HCT116 (cell line): ENCODE measurements around the gene ITPK1.

ENCODE experiments used
- ATF3 ChIP-seq: IDR thresholded peaks from 2 replicates; pipeline ENCODE4 v1.6.1; 2012
- CEBPB ChIP-seq: IDR thresholded peaks from 2 replicates; pipeline ENCODE4 v1.6.1; 2012; ENCODE audit warnings: low read depth
- ELF1 ChIP-seq: IDR thresholded peaks from 2 replicates; pipeline ENCODE4 v1.6.1; 2012; ENCODE audit warnings: low read depth, borderline replicate concordance
- EZH2 ChIP-seq: fragments of 200-600 bp; sonication (generic); IDR thresholded peaks from 2 replicates; pipeline ENCODE4 v1.6.1; 2017; ENCODE audit warnings: antibody characterized with exemption, mixed run types
- MAX ChIP-seq: IDR thresholded peaks from 2 replicates; pipeline ENCODE4 v1.6.1; 2012
- POLR2A ChIP-seq: IDR thresholded peaks from 2 replicates; pipeline ENCODE4 v1.7.0; 2011; ENCODE audit warnings: borderline replicate concordance; ENCODE audit not compliant: insufficient read depth, insufficient read length; ENCODE audit errors: extremely low read depth
- POLR2AphosphoS5 ChIP-seq: IDR thresholded peaks from 2 replicates; pipeline ENCODE4 v1.6.1; 2011; ENCODE audit warnings: mild to moderate bottlenecking, low read depth, low read length, moderate library complexity
- RAD21 ChIP-seq: IDR thresholded peaks from 2 replicates; pipeline ENCODE4 v1.6.1; 2012; ENCODE audit warnings: low read depth, mild to moderate bottlenecking
- REST ChIP-seq: IDR thresholded peaks from 2 replicates; pipeline ENCODE4 v1.6.1; 2012; ENCODE audit warnings: low read depth
- SP1 ChIP-seq: IDR thresholded peaks from 2 replicates; pipeline ENCODE4 v1.6.1; 2012; ENCODE audit warnings: low read depth
- TF ChIP-seq, protein P1 (sequence below), 3 experiments: fragments of 200-600 bp in 1 of 3; sonication (generic) in 1 of 3; IDR thresholded peaks in 2 of 3; conservative IDR thresholded peaks in 1 of 3; 2 replicates each; pipeline ENCODE4 v1.5.1; 2012 to 2017; ENCODE audit warnings: low read depth in 2 of 3, low read length in 2 of 3, antibody characterized with exemption in 1 of 3, borderline replicate concordance in 1 of 3, control low read depth in 1 of 3, mild to moderate bottlenecking in 1 of 3, mixed read lengths in 1 of 3, mixed run types in 1 of 3, moderate library complexity in 1 of 3; ENCODE audit not compliant: insufficient read depth in 1 of 3

GRCh38 chr14:92969871-92970270 lies 145.9 kb downstream of the ITPK1 start:
- no peak for TF ChIP-seq MAX
- TF ChIP-seq POLR2AphosphoS5, result no peak
- TF ChIP-seq POLR2A, result no peak
- no peak for TF ChIP-seq RAD21
- TF ChIP-seq EZH2, result no peak
- TF ChIP-seq, protein P1, sequence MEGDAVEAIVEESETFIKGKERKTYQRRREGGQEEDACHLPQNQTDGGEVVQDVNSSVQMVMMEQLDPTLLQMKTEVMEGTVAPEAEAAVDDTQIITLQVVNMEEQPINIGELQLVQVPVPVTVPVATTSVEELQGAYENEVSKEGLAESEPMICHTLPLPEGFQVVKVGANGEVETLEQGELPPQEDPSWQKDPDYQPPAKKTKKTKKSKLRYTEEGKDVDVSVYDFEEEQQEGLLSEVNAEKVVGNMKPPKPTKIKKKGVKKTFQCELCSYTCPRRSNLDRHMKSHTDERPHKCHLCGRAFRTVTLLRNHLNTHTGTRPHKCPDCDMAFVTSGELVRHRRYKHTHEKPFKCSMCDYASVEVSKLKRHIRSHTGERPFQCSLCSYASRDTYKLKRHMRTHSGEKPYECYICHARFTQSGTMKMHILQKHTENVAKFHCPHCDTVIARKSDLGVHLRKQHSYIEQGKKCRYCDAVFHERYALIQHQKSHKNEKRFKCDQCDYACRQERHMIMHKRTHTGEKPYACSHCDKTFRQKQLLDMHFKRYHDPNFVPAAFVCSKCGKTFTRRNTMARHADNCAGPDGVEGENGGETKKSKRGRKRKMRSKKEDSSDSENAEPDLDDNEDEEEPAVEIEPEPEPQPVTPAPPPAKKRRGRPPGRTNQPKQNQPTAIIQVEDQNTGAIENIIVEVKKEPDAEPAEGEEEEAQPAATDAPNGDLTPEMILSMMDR (IDR thresholded peaks at IDR 0.05 in 2 of 3, conservative IDR thresholded peaks at IDR 0.05 in 1 of 3; ENCODE audit: borderline replicate concordance in 1 of 3, insufficient read depth in 1 of 3, low read depth in 2 of 3, low read length in 2 of 3), result no peak
- TF ChIP-seq ELF1, result no peak
- no peak for TF ChIP-seq REST
- no peak for TF ChIP-seq SP1
- TF ChIP-seq CEBPB, result no peak
- TF ChIP-seq ATF3, result no peak
